PC-3 (cell line): ENCODE results near the gene MTG1. TPM values are rescaled to one million over a fixed set of nuclear protein-coding genes. Genes with fewer than 3 reads are reported as not detected.

Experiments used
- ATAC-seq: fragments of 200-7000 bp; cut with Tn5 transposase; 2 replicates; pipeline ENCODE4 v1.9.1; 2020; ENCODE audit warnings: mild to moderate bottlenecking, moderate library complexity
- BruUV-seq: library from RNA; stranded (reverse); fragments of 400-500 nt; replicated peaks from 2 replicates; lab custom pipeline; 2021; lab: Mats Ljungman, UMichigan
- CTCF ChIA-PET: fragments of 300-600 bp; sonication (Branson Sonifier 250); formaldehyde crosslinking; loops from one replicate; lab custom pipeline; 2022; ENCODE audit warnings: antibody characterized with exemption; lab: Charles Lee
- POLR2A ChIA-PET: fragments of 300-600 bp; sonication (Branson Sonifier 250); formaldehyde crosslinking; loops from one replicate; lab custom pipeline; 2022; ENCODE audit warnings: antibody characterized with exemption; ENCODE audit not compliant: unreplicated experiment; lab: Charles Lee
- DNase-seq: peaks from one replicate; pipeline ENCODE4 v3.0.0-alpha.2; 2015
- H2AFZ ChIP-seq: fragments of 300-600 bp; sonication (generic); 2 replicates; pipeline ENCODE4 v1.6.0; 2016; ENCODE audit warnings: antibody characterized with exemption, low read length
- H3F3A ChIP-seq: fragments of 300-600 bp; sonication (generic); one replicate; pipeline ENCODE4 v1.6.0; 2017; ENCODE audit warnings: antibody characterized with exemption, low read length, control low read depth, mild to moderate bottlenecking; ENCODE audit not compliant: unreplicated experiment
- H3K27ac ChIP-seq: fragments of 300-600 bp; sonication (generic); 2 replicates; pipeline ENCODE4 v1.5.1; 2016; ENCODE audit warnings: mild to moderate bottlenecking, low read length
- H3K27me3 ChIP-seq: fragments of 300-600 bp; sonication (generic); 2 replicates; pipeline ENCODE4 v1.6.1; 2016; ENCODE audit warnings: low read length, mixed read lengths
- H3K36me3 ChIP-seq: fragments of 300-600 bp; sonication (generic); 2 replicates; pipeline ENCODE4 v1.6.1; 2016; ENCODE audit warnings: low read depth, mixed run types, low read length, mixed read lengths
- H3K4me1 ChIP-seq: fragments of 300-600 bp; sonication (generic); 2 replicates; pipeline ENCODE4 v1.5.1; 2016; ENCODE audit warnings: low read length; ENCODE audit not compliant: insufficient read depth
- H3K4me2 ChIP-seq: fragments of 300-600 bp; sonication (generic); 2 replicates; pipeline ENCODE4 v1.6.0; 2016; ENCODE audit warnings: low read length
- H3K4me3 ChIP-seq: fragments of 300-600 bp; sonication (generic); 2 replicates; pipeline ENCODE4 v1.5.1; 2016; ENCODE audit warnings: mild to moderate bottlenecking, low read length, mixed read lengths
- H3K79me2 ChIP-seq: fragments of 300-600 bp; sonication (generic); 2 replicates; pipeline ENCODE4 v1.6.1; 2017; ENCODE audit warnings: low read length, mixed read lengths
- H3K9ac ChIP-seq: fragments of 300-600 bp; sonication (generic); 2 replicates; pipeline ENCODE4 v1.6.0; 2016; ENCODE audit warnings: mild to moderate bottlenecking, low read length
- H3K9me2 ChIP-seq: fragments of 300-600 bp; sonication (generic); replicated peaks from 2 replicates; pipeline ENCODE4 v1.6.1; 2016; ENCODE audit warnings: mixed run types, low read length, mixed read lengths
- H3K9me3 ChIP-seq: fragments of 300-600 bp; sonication (generic); 2 replicates; pipeline ENCODE4 v1.6.1; 2016; ENCODE audit warnings: low read length, mixed read lengths
- H4K20me1 ChIP-seq: fragments of 300-600 bp; sonication (generic); 2 replicates; pipeline ENCODE4 v1.6.1; 2016; ENCODE audit warnings: low read length, mixed read lengths
- EZH2 ChIP-seq: fragments of 300-600 bp; sonication (generic); IDR thresholded peaks from one replicate; pipeline ENCODE4 v1.6.1; 2017; ENCODE audit warnings: antibody characterized with exemption, mild to moderate bottlenecking, low read length; ENCODE audit not compliant: unreplicated experiment
- EZH2phosphoT487 ChIP-seq: fragments of 300-600 bp; sonication (generic); IDR thresholded peaks from 2 replicates; pipeline ENCODE4 v1.6.1; 2018; ENCODE audit warnings: mild to moderate bottlenecking, antibody characterized with exemption, low read length, borderline replicate concordance
- intact Hi-C: fragments of 100-400 bp; cut with micrococcal nuclease; formaldehyde crosslinking; loops from 2 replicates; pipeline ENCODE4 v1.9.0; 2023
- total RNA-seq: library from RNA; depleted of rRNA; stranded (reverse); fragments of >200 nt; gene quantifications from 2 replicates; pipeline ENCODE4 v1.2.3, GENCODE V29; 2014
- TF ChIP-seq, protein P1 (sequence below): fragments of 300-600 bp; sonication (generic); conservative IDR thresholded peaks from 2 replicates; pipeline ENCODE4 v1.5.1; 2017; ENCODE audit warnings: antibody characterized with exemption, low read depth, mild to moderate bottlenecking, low read length

Gene MTG1
- total RNA-seq, 1 experiment from 2014 or later, result 39.4 TPM

DNA sequence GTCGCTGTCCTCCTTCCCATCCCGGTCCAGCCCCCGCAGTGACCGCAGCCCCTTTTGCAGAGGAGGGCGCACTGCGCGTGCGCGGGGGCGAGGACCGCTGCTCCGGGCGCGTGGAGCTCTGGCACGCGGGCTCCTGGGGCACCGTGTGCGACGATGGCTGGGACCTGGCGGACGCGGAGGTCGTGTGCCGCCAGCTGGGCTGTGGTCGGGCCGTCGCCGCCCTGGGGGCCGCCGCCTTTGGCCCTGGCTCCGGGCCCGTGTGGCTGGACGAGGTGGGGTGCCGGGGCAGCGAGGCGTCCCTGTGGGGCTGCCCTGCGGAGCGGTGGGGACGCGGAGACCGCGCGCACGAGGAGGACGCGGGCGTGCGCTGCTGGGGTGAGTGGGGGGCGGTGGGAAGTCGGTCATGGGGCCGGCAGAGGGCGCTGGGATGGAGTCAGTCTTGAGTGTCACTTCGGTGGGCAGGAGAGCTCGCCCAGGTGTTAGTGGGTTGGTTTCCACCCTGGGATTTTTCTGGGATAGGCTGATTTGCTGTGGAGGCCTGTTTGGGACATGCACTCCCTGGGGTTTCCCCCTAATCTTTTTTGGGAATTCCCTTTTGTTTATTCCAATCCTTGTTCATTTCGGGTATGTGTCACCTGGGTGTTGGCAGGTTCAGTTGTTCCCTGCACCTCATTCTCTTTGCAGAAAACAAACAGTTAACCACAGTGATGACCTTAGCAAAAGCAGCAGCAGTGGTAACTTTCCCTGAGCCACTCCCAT, 71.4 kb downstream of the MTG1 start:
- Histone ChIP-seq H3K9me3 (no peaks in the 10 kb centered on the region), H3K4me1 (no peaks in the 10 kb centered on the region), H3K27ac (no peak overlapping the region), H3K4me2 (no peak overlapping the region), H3F3A (no peaks in the 10 kb centered on the region), H3K9ac (no peak overlapping the region), H3K4me3 (no peak overlapping the region), H3K79me2 (no peaks in the 10 kb centered on the region), H3K27me3 (no peaks in the 10 kb centered on the region), H2AFZ (no peak overlapping the region), H3K9me2 (no peaks in the 10 kb centered on the region), H3K36me3 (no peaks in the 10 kb centered on the region), H4K20me1 (no peaks in the 10 kb centered on the region)
- CTCF ChIA-PET, result no interaction called here
- ATAC-seq (no peak), DNase-seq (no peak)
- no peak for TF ChIP-seq EZH2phosphoT487
- TF ChIP-seq EZH2, result no peak
- TF ChIP-seq, protein P1, sequence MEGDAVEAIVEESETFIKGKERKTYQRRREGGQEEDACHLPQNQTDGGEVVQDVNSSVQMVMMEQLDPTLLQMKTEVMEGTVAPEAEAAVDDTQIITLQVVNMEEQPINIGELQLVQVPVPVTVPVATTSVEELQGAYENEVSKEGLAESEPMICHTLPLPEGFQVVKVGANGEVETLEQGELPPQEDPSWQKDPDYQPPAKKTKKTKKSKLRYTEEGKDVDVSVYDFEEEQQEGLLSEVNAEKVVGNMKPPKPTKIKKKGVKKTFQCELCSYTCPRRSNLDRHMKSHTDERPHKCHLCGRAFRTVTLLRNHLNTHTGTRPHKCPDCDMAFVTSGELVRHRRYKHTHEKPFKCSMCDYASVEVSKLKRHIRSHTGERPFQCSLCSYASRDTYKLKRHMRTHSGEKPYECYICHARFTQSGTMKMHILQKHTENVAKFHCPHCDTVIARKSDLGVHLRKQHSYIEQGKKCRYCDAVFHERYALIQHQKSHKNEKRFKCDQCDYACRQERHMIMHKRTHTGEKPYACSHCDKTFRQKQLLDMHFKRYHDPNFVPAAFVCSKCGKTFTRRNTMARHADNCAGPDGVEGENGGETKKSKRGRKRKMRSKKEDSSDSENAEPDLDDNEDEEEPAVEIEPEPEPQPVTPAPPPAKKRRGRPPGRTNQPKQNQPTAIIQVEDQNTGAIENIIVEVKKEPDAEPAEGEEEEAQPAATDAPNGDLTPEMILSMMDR, result no peak
- no TSS peak for BruUV-seq
- POLR2A ChIA-PET, result no interaction called here
- intact Hi-C loops, result no loop called here

DNA sequence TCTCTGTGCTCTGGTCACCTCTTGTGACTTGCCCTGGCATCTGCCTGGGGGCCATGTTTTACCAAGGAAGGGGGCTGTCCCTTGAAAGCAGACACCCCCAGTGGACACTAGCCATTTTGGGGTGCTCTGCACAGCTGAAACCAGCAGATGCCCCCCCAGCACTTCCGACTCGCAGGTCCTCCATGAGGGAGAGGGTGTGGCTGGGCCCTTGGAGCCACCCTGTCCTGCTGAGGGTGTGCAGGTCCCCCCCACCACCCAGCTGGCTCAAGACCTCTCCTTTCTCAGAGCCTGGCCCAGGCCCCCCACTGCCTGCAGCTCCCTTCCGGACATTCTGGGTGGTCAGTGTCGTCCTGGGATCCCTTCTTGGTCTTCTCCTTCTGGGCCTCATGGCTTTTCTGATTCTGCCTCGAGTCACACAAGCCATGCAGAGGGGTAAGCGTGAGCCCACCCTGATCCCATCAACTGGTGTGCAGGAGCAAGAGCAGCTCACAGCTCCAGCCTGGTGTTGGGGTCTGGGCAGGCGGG, 72.1 kb downstream of the MTG1 start:
- DNase-seq (no peak), ATAC-seq (no peak)
- Histone ChIP-seq H4K20me1 (no peaks in the 10 kb centered on the region), H3K36me3 (no peaks in the 10 kb centered on the region), H3K4me1 (no peaks in the 10 kb centered on the region), H3K9me2 (no peaks in the 10 kb centered on the region), H3F3A (no peaks in the 10 kb centered on the region), H3K27me3 (no peaks in the 10 kb centered on the region), H3K9me3 (no peaks in the 10 kb centered on the region), H2AFZ (no peak overlapping the region), H3K9ac (no peak overlapping the region), H3K4me3 (no peak overlapping the region), H3K79me2 (no peaks in the 10 kb centered on the region), H3K4me2 (no peak overlapping the region), H3K27ac (no peak overlapping the region)
- POLR2A ChIA-PET, result no interaction called here
- CTCF ChIA-PET, result no interaction called here
- no TSS peak for BruUV-seq
- intact Hi-C loops, result no loop called here
- TF ChIP-seq, protein P1, result no peak
- TF ChIP-seq EZH2phosphoT487 (no peak), EZH2 (no peak)

DNA sequence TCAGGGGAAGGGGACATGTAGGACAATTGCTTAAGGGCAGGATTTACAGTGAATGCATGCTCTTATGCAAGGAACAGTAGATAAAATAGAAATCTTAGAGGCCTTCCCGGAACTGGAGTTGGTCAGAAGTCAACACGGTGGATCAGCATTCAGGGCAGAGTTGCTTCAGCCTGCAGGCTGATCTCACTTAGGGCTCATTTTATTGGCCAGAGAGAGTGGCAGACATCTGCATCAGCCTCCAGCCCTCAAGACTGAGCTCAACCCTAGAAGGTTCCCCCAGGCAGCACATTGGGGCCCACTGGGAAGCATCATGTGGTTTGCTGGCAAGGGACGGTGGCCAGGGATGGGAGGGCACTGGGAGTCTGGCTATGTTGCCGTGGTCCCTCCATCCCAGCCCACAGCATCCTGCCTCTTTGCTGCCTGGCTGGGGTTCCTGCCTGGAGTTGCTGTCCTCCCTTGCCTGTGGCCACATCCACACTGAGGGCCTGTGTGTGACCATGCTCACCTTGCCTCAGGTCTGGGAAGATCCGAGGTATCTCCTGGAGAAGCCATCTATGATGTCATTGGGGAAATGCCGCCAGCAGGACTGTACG, 72.8 kb downstream of the MTG1 start:
- H3K27ac ChIP-seq, result no peak overlapping the region
- H3K4me2 ChIP-seq, result no peak overlapping the region
- no peaks in the 10 kb centered on the region for H3K36me3 ChIP-seq
- H3F3A ChIP-seq, result no peaks in the 10 kb centered on the region
- TF ChIP-seq EZH2 (no peak), EZH2phosphoT487 (no peak)
- TF ChIP-seq, protein P1, result no peak
- H3K9me3 ChIP-seq, result no peaks in the 10 kb centered on the region
- no peak overlapping the region for H3K4me3 ChIP-seq
- ChIA-PET CTCF (no interaction called here), POLR2A (no interaction called here)
- intact Hi-C loops, result no loop called here
- no peaks in the 10 kb centered on the region for H3K4me1 ChIP-seq
- no peak overlapping the region for H2AFZ ChIP-seq
- no peaks in the 10 kb centered on the region for H3K9me2 ChIP-seq
- no peak for DNase-seq
- no peak overlapping the region for H3K9ac ChIP-seq
- H3K79me2 ChIP-seq, result no peaks in the 10 kb centered on the region
- no peaks in the 10 kb centered on the region for H4K20me1 ChIP-seq
- no peaks in the 10 kb centered on the region for H3K27me3 ChIP-seq
- no TSS peak for BruUV-seq
- no peak for ATAC-seq
